ENCODE data around the gene ASF1B. TPM values are rescaled to one million over a fixed set of nuclear protein-coding genes. Genes with fewer than 3 reads are reported as not detected.
A peak's percentile ranks its signal among the peaks of the same experiment; 100 is the strongest.

ASF1B gene
- total and polyA plus RNA-seq, 2 donors (not counting 1 experiment from before 2014, with no cell fraction given): 1.9 to 2.5 TPM

GRCh38 chr19:14135985-14136508, 342 bp downstream of the ASF1B start:
- ATAC-seq (ENCODE audit: low read depth) (no peak), DNase-seq (no peak)
- Histone ChIP-seq H3K4me3 (ENCODE audit: control extremely low read depth in 1 of 5, extremely low read depth in 1 of 5, insufficient read depth in 1 of 5, low read depth in 2 of 5, low read length in 4 of 5) (peak overlapping the region; percentile 21 to 77 (median 69)), H3K36me3 (replicated peaks in 1 of 2; ENCODE audit: control extremely low read depth in 1 of 2, control insufficient read depth in 1 of 2, extremely low read depth in 1 of 2, insufficient read depth in 2 of 2, low read length in 1 of 2) (no peaks in the 10 kb centered on the region), H3K27me3 (replicated peaks in 1 of 4; ENCODE audit: control extremely low read depth in 1 of 4, control insufficient read depth in 3 of 4, insufficient read depth in 4 of 4, low read length in 3 of 4) (no peaks in the 10 kb centered on the region), H3K4me2 (replicated peaks; ENCODE audit: low read depth, low read length, poor library complexity, severe bottlenecking) (peak overlapping the region; percentile 94), H3K9ac (ENCODE audit: low read length) (peak overlapping the region; percentile 91), H3K4me1 (ENCODE audit: control insufficient read depth in 2 of 2, insufficient read depth in 2 of 2, low read length in 2 of 2) (peaks cover 9 to 23% of the 10 kb centered on the region in 2 donors), H3K9me3 (ENCODE audit: control extremely low read depth in 1 of 3, control insufficient read depth in 2 of 3, insufficient read depth in 1 of 3, low read length in 2 of 3) (no peaks in the 10 kb centered on the region), H4K20me1 (ENCODE audit: control insufficient read depth, insufficient read depth, low read length, poor library complexity, severe bottlenecking) (no peaks in the 10 kb centered on the region), H3K27ac (ENCODE audit: low read length in 2 of 2) (peak overlapping the region; percentile 54 to 79), H2AFZ (ENCODE audit: insufficient read depth, low read depth, low read length, poor library complexity, severe bottlenecking) (peak overlapping the region; percentile 88), H3K79me2 (ENCODE audit: control insufficient read depth, insufficient read depth, low read length) (peaks cover 36% of the 10 kb centered on the region)
- no peak for TF ChIP-seq CTCF (IDR thresholded peaks at IDR 0.05)
- TF ChIP-seq EZH2 (IDR thresholded peaks at IDR 0.05; ENCODE audit: borderline replicate concordance, insufficient read depth, low read depth, low read length, poor library complexity, severe bottlenecking): no peak
- H3K9me3 Mint-ChIP-seq (ENCODE audit: insufficient read depth): no peaks in the 10 kb centered on the region
- peak overlapping the region; percentile 92 for H3K27ac Mint-ChIP-seq
- intact Hi-C loops (cut with micrococcal nuclease): loop anchor here (1.0 to 5.0 kb wide), 13 partner anchors 19 to 985 kb away; partner anchors contain the start of genes ADGRL1, IER2, PRKACA and SAMD1
- H3K4me1 Mint-ChIP-seq: peaks cover 18% of the 10 kb centered on the region
- ChIA-PET CTCF (interaction anchor here (0.6 to 5.3 kb wide), 38 partner anchors 10 to 554 kb away, joined by 3 to 51 read pairs (median 4); partner anchors contain the start of genes DNAJB1, IL27RA, MISP3 and PRKACA), POLR2A (interaction anchor here (0.6 to 1.5 kb wide), 13 partner anchors 10 to 344 kb away, joined by 3 to 6 read pairs (median 3); partner anchors contain the start of genes PRKACA and RFX1)
- no peaks in the 10 kb centered on the region for H3K27me3 Mint-ChIP-seq
- WGBS (ENCODE audit: insufficient coverage): 1% methylated on average over 38 of the region's 38 CpGs
- peak overlapping the region; percentile 88 for H3K4me3 Mint-ChIP-seq

GRCh38 chr19:14135355-14135754, 1.0 kb downstream of the ASF1B start:
- Histone ChIP-seq H3K79me2 (ENCODE audit: control insufficient read depth, insufficient read depth, low read length) (peaks cover 34% of the 10 kb centered on the region), H2AFZ (ENCODE audit: insufficient read depth, low read depth, low read length, poor library complexity, severe bottlenecking) (peak overlapping the region; percentile 88), H3K9me3 (ENCODE audit: control extremely low read depth in 1 of 3, control insufficient read depth in 2 of 3, insufficient read depth in 1 of 3, low read length in 2 of 3) (no peaks in the 10 kb centered on the region), H3K36me3 (replicated peaks in 1 of 2; ENCODE audit: control extremely low read depth in 1 of 2, control insufficient read depth in 1 of 2, extremely low read depth in 1 of 2, insufficient read depth in 2 of 2, low read length in 1 of 2) (no peaks in the 10 kb centered on the region), H3K4me2 (replicated peaks; ENCODE audit: low read depth, low read length, poor library complexity, severe bottlenecking) (peak overlapping the region; percentile 94), H3K4me1 (ENCODE audit: control insufficient read depth in 2 of 2, insufficient read depth in 2 of 2, low read length in 2 of 2) (peaks cover 9 to 23% of the 10 kb centered on the region in 2 donors), H3K9ac (ENCODE audit: low read length) (no peak overlapping the region), H4K20me1 (ENCODE audit: control insufficient read depth, insufficient read depth, low read length, poor library complexity, severe bottlenecking) (no peaks in the 10 kb centered on the region), H3K27me3 (replicated peaks in 1 of 4; ENCODE audit: control extremely low read depth in 1 of 4, control insufficient read depth in 3 of 4, insufficient read depth in 4 of 4, low read length in 3 of 4) (no peaks in the 10 kb centered on the region), H3K27ac (ENCODE audit: low read length in 2 of 2) (no peak overlapping the region), H3K4me3 (ENCODE audit: control extremely low read depth in 1 of 5, extremely low read depth in 1 of 5, insufficient read depth in 1 of 5, low read depth in 2 of 5, low read length in 4 of 5) (peak overlapping the region in 1 of 5 experiments; percentile 73)
- ChIA-PET CTCF (interaction anchor here (0.6 to 5.3 kb wide), 9 partner anchors 32 to 438 kb away, joined by 3 to 51 read pairs (median 6); partner anchors contain the start of gene MISP3), POLR2A (interaction anchor here (0.6 to 0.8 kb wide), 4 partner anchors 31 to 276 kb away, joined by 3 to 6 read pairs (median 4); no protein-coding TSS in a partner anchor)
- H3K4me1 Mint-ChIP-seq: peaks cover 18% of the 10 kb centered on the region
- peak overlapping the region; percentile 65 for H3K27ac Mint-ChIP-seq
- DNase-seq: no peak
- ATAC-seq (ENCODE audit: low read depth): no peak
- H3K9me3 Mint-ChIP-seq (ENCODE audit: insufficient read depth): no peaks in the 10 kb centered on the region
- TF ChIP-seq EZH2 (IDR thresholded peaks at IDR 0.05; ENCODE audit: borderline replicate concordance, insufficient read depth, low read depth, low read length, poor library complexity, severe bottlenecking) (no peak), CTCF (IDR thresholded peaks at IDR 0.05) (no peak)
- 40% methylated on average over 6 of the region's 6 CpGs for WGBS (ENCODE audit: insufficient coverage)
- peak overlapping the region; percentile 81 for H3K4me3 Mint-ChIP-seq
- H3K27me3 Mint-ChIP-seq: no peaks in the 10 kb centered on the region
- intact Hi-C loops (cut with micrococcal nuclease): loop anchor here (5.0 kb wide), 1 partner anchor 232 kb away; no protein-coding TSS in a partner anchor
